ENCODE data around the gene FMN1. TPM values are rescaled to one million over a fixed set of nuclear protein-coding genes. Genes with fewer than 3 reads are reported as not detected.

FMN1 gene
- total RNA-seq, 1 experiment from 2014 or later: 2.4 TPM

DNA sequence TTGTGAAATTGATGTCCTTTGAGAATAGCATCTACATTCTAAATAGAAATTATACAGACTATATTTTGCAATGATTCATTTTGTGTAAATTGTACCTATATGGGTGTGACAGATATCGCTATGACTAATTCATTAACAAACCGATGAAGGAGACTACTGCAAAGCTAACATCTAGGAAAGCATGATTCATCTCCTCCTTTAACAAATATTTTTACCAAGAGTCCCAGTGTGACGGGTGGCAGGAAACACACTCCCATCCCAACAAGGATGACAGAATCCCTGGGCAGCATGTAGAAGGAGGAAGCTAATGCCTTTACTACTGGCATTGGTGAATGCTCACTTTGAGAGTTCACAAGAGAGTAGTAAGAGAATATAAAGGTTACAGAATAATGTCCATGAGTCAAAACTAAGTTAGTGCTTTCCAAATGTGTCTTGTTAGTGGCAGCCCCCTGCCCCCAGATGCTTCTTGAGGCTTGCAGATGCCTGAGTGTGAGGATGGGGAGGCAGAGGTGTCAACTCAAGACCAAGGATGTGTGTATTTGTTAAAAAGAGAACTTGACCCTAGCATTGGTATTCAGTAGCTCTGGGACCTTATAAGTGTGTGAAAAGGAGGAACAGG lies 180.6 kb downstream of the FMN1 start:
- H3K9me3 ChIP-seq (ENCODE audit: low read length): no peaks in the 10 kb centered on the region
- intact Hi-C loops (cut with micrococcal nuclease): no loop called here
- peak; percentile 94 for DNase-seq
- H3K36me3 ChIP-seq (ENCODE audit: low read depth, low read length): no peaks in the 10 kb centered on the region
- ChIA-PET POLR2A (ENCODE audit: unreplicated experiment) (interaction anchor here (0.5 to 1.4 kb wide), 4 partner anchors 18 to 118 kb away, joined by 3 to 8 read pairs (median 5); no protein-coding TSS in a partner anchor), CTCF (interaction anchor here (0.5 to 1.2 kb wide), 7 partner anchors 8 to 312 kb away, joined by 3 to 6 read pairs (median 4); no protein-coding TSS in a partner anchor)
- no peaks in the 10 kb centered on the region for H3K27me3 ChIP-seq (ENCODE audit: low read length)
- peak overlapping the region; percentile 74 for H3K27ac ChIP-seq (ENCODE audit: low read length)
- H4K20me1 ChIP-seq (ENCODE audit: low read length): no peaks in the 10 kb centered on the region
- ATAC-seq: peak; percentile 99
- H3K9me2 ChIP-seq (replicated peaks; ENCODE audit: low read length): no peaks in the 10 kb centered on the region
- H3K9ac ChIP-seq (ENCODE audit: low read length): no peak overlapping the region; the same call in 1 of the 2 replicates
- no peak overlapping the region for H3K4me3 ChIP-seq (ENCODE audit: low read length)
- peak overlapping the region; percentile 65 for H3K4me2 ChIP-seq (ENCODE audit: low read length)
- H3F3A ChIP-seq (ENCODE audit: low read length, unreplicated experiment): no peaks in the 10 kb centered on the region
- no peak overlapping the region for H2AFZ ChIP-seq (ENCODE audit: low read length)
- peaks cover 21% of the 10 kb centered on the region for H3K4me1 ChIP-seq (ENCODE audit: insufficient read depth, low read length)
- BruUV-seq (replicated peaks): no TSS peak
- no peaks in the 10 kb centered on the region for H3K79me2 ChIP-seq (ENCODE audit: low read length)
- TF ChIP-seq EZH2 (IDR thresholded peaks at IDR 0.05; ENCODE audit: low read length, unreplicated experiment): no peak
- TF ChIP-seq CTCF (conservative IDR thresholded peaks at IDR 0.05; ENCODE audit: low read depth, low read length): no peak
- no peak for TF ChIP-seq EZH2phosphoT487 (IDR thresholded peaks at IDR 0.05; ENCODE audit: borderline replicate concordance, low read length)

DNA sequence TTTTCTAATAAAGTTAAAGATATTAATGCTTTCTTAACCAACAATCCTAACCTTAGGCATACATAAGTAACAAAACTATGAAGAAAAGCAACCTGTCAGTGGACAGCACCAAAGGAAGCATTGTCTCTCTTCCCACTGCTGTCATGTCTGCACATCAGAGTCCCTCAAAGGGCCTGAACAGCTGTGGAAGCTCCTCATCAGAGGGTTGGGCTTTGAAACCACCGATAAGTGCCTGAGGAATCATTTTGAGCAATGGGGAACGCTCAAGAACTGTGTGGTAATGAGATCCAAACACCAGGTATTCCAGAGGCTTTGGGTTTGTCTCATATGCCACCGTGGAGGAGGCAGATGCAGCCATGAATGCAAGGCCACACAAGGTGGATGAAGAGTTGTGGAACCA lies 182.5 kb downstream of the FMN1 start:
- Histone ChIP-seq H3K9me3 (ENCODE audit: low read length) (no peaks in the 10 kb centered on the region), H3K4me2 (ENCODE audit: low read length) (no peak overlapping the region), H3K4me1 (ENCODE audit: insufficient read depth, low read length) (peaks cover 35% of the 10 kb centered on the region), H4K20me1 (ENCODE audit: low read length) (no peaks in the 10 kb centered on the region), H3K79me2 (ENCODE audit: low read length) (no peaks in the 10 kb centered on the region), H3K9me2 (replicated peaks; ENCODE audit: low read length) (no peaks in the 10 kb centered on the region), H2AFZ (ENCODE audit: low read length) (no peak overlapping the region), H3K27me3 (ENCODE audit: low read length) (no peaks in the 10 kb centered on the region), H3F3A (ENCODE audit: low read length, unreplicated experiment) (no peaks in the 10 kb centered on the region), H3K36me3 (ENCODE audit: low read depth, low read length) (no peaks in the 10 kb centered on the region), H3K27ac (ENCODE audit: low read length) (no peak overlapping the region), H3K4me3 (ENCODE audit: low read length) (no peak overlapping the region), H3K9ac (ENCODE audit: low read length) (no peak overlapping the region)
- intact Hi-C loops (cut with micrococcal nuclease): no loop called here
- ChIA-PET CTCF (no interaction called here), POLR2A (ENCODE audit: unreplicated experiment) (no interaction called here)
- TF ChIP-seq CTCF (conservative IDR thresholded peaks at IDR 0.05; ENCODE audit: low read depth, low read length) (no peak), EZH2 (IDR thresholded peaks at IDR 0.05; ENCODE audit: low read length, unreplicated experiment) (no peak), EZH2phosphoT487 (IDR thresholded peaks at IDR 0.05; ENCODE audit: borderline replicate concordance, low read length) (no peak)
- no peak for ATAC-seq
- no peak for DNase-seq
- BruUV-seq (replicated peaks): no TSS peak

DNA sequence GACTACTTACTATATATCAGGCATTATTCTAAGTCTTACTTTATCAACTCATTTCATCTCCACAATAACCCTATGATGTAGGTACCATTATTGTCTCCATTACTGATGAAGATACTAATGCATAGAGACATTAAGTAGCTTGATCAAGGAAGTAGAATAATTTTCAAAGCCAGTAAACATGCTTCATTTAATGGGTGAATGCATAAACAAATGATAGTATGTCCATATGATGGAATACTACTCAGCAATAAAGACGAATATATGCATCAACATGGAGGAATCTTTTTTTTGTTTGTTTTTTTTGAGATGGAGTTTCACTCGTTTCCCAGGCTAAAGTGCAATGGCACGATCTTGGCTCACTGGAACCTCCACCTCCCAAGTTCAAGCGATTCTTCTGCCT lies 184.9 kb downstream of the FMN1 start:
- H3K79me2 ChIP-seq (ENCODE audit: low read length): no peaks in the 10 kb centered on the region
- BruUV-seq (replicated peaks): no TSS peak
- no peak overlapping the region for H3K4me3 ChIP-seq (ENCODE audit: low read length)
- no peaks in the 10 kb centered on the region for H3F3A ChIP-seq (ENCODE audit: low read length, unreplicated experiment)
- DNase-seq: no peak
- H3K9ac ChIP-seq (ENCODE audit: low read length): no peak overlapping the region
- no peak overlapping the region for H3K4me2 ChIP-seq (ENCODE audit: low read length)
- intact Hi-C loops (cut with micrococcal nuclease): no loop called here
- no peaks in the 10 kb centered on the region for H4K20me1 ChIP-seq (ENCODE audit: low read length)
- H3K36me3 ChIP-seq (ENCODE audit: low read depth, low read length): no peaks in the 10 kb centered on the region
- no peak overlapping the region for H2AFZ ChIP-seq (ENCODE audit: low read length)
- CTCF ChIA-PET: no interaction called here
- H3K9me3 ChIP-seq (ENCODE audit: low read length): no peaks in the 10 kb centered on the region
- TF ChIP-seq EZH2phosphoT487 (IDR thresholded peaks at IDR 0.05; ENCODE audit: borderline replicate concordance, low read length) (no peak), EZH2 (IDR thresholded peaks at IDR 0.05; ENCODE audit: low read length, unreplicated experiment) (no peak), CTCF (conservative IDR thresholded peaks at IDR 0.05; ENCODE audit: low read depth, low read length) (no peak)
- peaks cover 33% of the 10 kb centered on the region for H3K4me1 ChIP-seq (ENCODE audit: insufficient read depth, low read length)
- POLR2A ChIA-PET (ENCODE audit: unreplicated experiment): no interaction called here
- no peaks in the 10 kb centered on the region for H3K27me3 ChIP-seq (ENCODE audit: low read length)
- H3K27ac ChIP-seq (ENCODE audit: low read length): no peak overlapping the region
- no peaks in the 10 kb centered on the region for H3K9me2 ChIP-seq (replicated peaks; ENCODE audit: low read length)
- ATAC-seq: no peak

Data from PC-3 (cell line).